Ramos (cell line): Measurements from ENCODE around the gene OR51T1.

ENCODE experiments used
- in situ Hi-C: fragments of 300-500 bp; cut with MboI; formaldehyde crosslinking; loops from one replicate; pipeline ENCODE4 v1.14.3; 2022; ENCODE audit warnings: low sequenced_read_pairs; ENCODE audit not compliant: unreplicated experiment

The OR51T1 gene

GRCh38 chr11:4924239-4924638 is 42.5 kb downstream of the OR51T1 start, which contains the start of gene OR51G1:
OR51G1 (minus strand) TSS chr11:4924339; CDS start chr11:4924339, 0 bp downstream.
- in situ Hi-C loops = no loop called here

DNA sequence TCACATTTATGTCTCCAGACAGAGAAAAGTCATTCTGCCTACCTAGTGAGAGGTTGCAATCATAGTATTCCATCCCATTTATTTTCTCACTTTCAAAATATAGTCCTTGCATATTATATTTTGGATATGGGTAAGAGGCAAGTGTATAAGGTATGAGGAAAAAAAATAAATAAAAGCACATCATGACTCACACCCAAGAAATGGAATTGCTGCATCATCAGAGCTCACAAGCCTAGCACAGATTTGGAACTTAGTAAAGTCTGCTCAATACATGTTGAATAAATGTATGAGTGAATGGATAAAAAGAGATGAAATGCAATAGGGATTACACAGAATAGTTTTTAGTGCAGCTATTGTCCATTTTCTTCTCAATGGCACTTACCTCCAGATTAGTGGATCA is 44.9 kb downstream of the OR51T1 start:
- in situ Hi-C loops = no loop called here
